Activated CD8-positive, alpha-beta T cell treated with anti-CD3 and anti-CD28 coated beads for 36 hours (primary cell): Measurements from ENCODE around the gene CORO2B. TPM values are rescaled to one million over a fixed set of nuclear protein-coding genes. Genes with fewer than 3 reads are reported as not detected.

Experiments
- ATAC-seq: fragments of 200-7000 bp; cut with Tn5 transposase; one replicate; pipeline ENCODE4 v1.10.0; 2021; ENCODE audit warnings: mild to moderate bottlenecking, moderate library complexity
- CTCF ChIA-PET: fragments of 350-600 bp; sonication (Branson Sonifier 250); formaldehyde crosslinking; loops from one replicate; lab custom pipeline; 2021; ENCODE audit warnings: antibody characterized with exemption; lab: Charles Lee
- POLR2A ChIA-PET: fragments of 350-600 bp; sonication (Branson Sonifier 250); formaldehyde crosslinking; loops from one replicate; lab custom pipeline; 2021; ENCODE audit warnings: antibody characterized with exemption; lab: Charles Lee
- DNase-seq: peaks from one replicate; pipeline ENCODE4 v3.0.0-alpha.2; 2020
- H3K27ac Mint-ChIP-seq: one replicate; pipeline ENCODE4 v1.8.0; 2021; ENCODE audit warnings: mild to moderate bottlenecking, mixed read lengths
- H3K27me3 Mint-ChIP-seq: one replicate; pipeline ENCODE4 v1.8.0; 2021; ENCODE audit warnings: mixed read lengths
- H3K36me3 Mint-ChIP-seq: one replicate; pipeline ENCODE4 v1.8.0; 2021; ENCODE audit warnings: low read depth, mixed read lengths
- H3K4me1 Mint-ChIP-seq: one replicate; pipeline ENCODE4 v1.8.0; 2021; ENCODE audit warnings: low read depth, mixed read lengths
- H3K4me3 Mint-ChIP-seq: one replicate; pipeline ENCODE4 v1.8.0; 2021; ENCODE audit warnings: mild to moderate bottlenecking, moderate library complexity, mixed read lengths
- H3K9me3 Mint-ChIP-seq: one replicate; pipeline ENCODE4 v1.8.0; 2021; ENCODE audit warnings: mixed read lengths
- CTCF ChIP-seq: fragments of 200-600 bp; IDR thresholded peaks from one replicate; pipeline ENCODE4 v1.8.0; 2022; ENCODE audit warnings: antibody characterized with exemption, mild to moderate bottlenecking
- intact Hi-C: fragments of 100-400 bp; cut with micrococcal nuclease; formaldehyde crosslinking; loops from one replicate; pipeline ENCODE4 v1.10.0; 2022
- total RNA-seq, 2 experiments: library from RNA; stranded (reverse); gene quantifications; one replicate each; pipeline ENCODE4 v1.2.3, GENCODE V29; 2021

Gene CORO2B
- total RNA-seq, 2 experiments from 2014 or later, result not detected

- intact Hi-C loops, result no loop called here
- POLR2A ChIA-PET, result no interaction called here
- no peak for DNase-seq
- Mint-ChIP-seq H3K9me3 (no peaks in the 10 kb centered on the region), H3K4me3 (no peak overlapping the region), H3K27me3 (peaks cover 3% of the 10 kb centered on the region), H3K27ac (no peak overlapping the region), H3K36me3 (no peaks in the 10 kb centered on the region), H3K4me1 (no peaks in the 10 kb centered on the region)
- no peak for ATAC-seq
- no peak for TF ChIP-seq CTCF
- CTCF ChIA-PET, result interaction anchor here (1.1 to 1.6 kb wide), 2 partner anchors 37 to 60 kb away, joined by 3 to 4 read pairs; no protein-coding TSS in a partner anchor
These were observed 35.7 kb downstream of the CORO2B start for GRCh38 chr15:68614286-68615035.

GRCh38 chr15:68615301-68615700 lies 36.5 kb downstream of the CORO2B start:
- DNase-seq, result no peak
- no peak overlapping the region for H3K4me3 Mint-ChIP-seq
- no peak overlapping the region for H3K27ac Mint-ChIP-seq
- ChIA-PET CTCF (interaction anchor here (0.8 to 1.1 kb wide), 2 partner anchors 20 to 61 kb away, joined by 3 to 4 read pairs; no protein-coding TSS in a partner anchor), POLR2A (no interaction called here)
- H3K36me3 Mint-ChIP-seq, result no peaks in the 10 kb centered on the region
- TF ChIP-seq CTCF, result no peak
- H3K4me1 Mint-ChIP-seq, result no peaks in the 10 kb centered on the region
- no peak for ATAC-seq
- no peaks in the 10 kb centered on the region for H3K9me3 Mint-ChIP-seq
- intact Hi-C loops, result no loop called here
- peaks cover 5% of the 10 kb centered on the region for H3K27me3 Mint-ChIP-seq

GRCh38 chr15:68615811-68616210 lies 37.0 kb downstream of the CORO2B start:
- ATAC-seq (no peak), DNase-seq (no peak)
- H3K4me1 Mint-ChIP-seq, result no peaks in the 10 kb centered on the region
- H3K9me3 Mint-ChIP-seq, result no peaks in the 10 kb centered on the region
- H3K36me3 Mint-ChIP-seq, result no peaks in the 10 kb centered on the region
- peaks cover 5% of the 10 kb centered on the region for H3K27me3 Mint-ChIP-seq
- ChIA-PET CTCF (interaction anchor here (0.8 kb wide), 1 partner anchor 19 kb away, joined by 4 read pairs; no protein-coding TSS in a partner anchor), POLR2A (no interaction called here)
- intact Hi-C loops, result no loop called here
- H3K4me3 Mint-ChIP-seq, result no peak overlapping the region
- H3K27ac Mint-ChIP-seq, result no peak overlapping the region
- TF ChIP-seq CTCF, result no peak

GRCh38 chr15:68616397-68616796 lies 37.6 kb downstream of the CORO2B start:
- Mint-ChIP-seq H3K27ac (no peak overlapping the region), H3K4me3 (no peak overlapping the region), H3K9me3 (no peaks in the 10 kb centered on the region), H3K36me3 (no peaks in the 10 kb centered on the region), H3K27me3 (peaks cover 5% of the 10 kb centered on the region), H3K4me1 (no peaks in the 10 kb centered on the region)
- DNase-seq (no peak), ATAC-seq (no peak)
- POLR2A ChIA-PET, result no interaction called here
- intact Hi-C loops, result no loop called here
- TF ChIP-seq CTCF, result no peak
- CTCF ChIA-PET, result interaction anchor here (0.8 kb wide), 1 partner anchor 19 kb away, joined by 4 read pairs; no protein-coding TSS in a partner anchor

- H3K4me3 Mint-ChIP-seq, result no peak overlapping the region
- no peaks in the 10 kb centered on the region for H3K4me1 Mint-ChIP-seq
- no peaks in the 10 kb centered on the region for H3K36me3 Mint-ChIP-seq
- intact Hi-C loops, result no loop called here
- TF ChIP-seq CTCF, result no peak
- ATAC-seq (no peak), DNase-seq (no peak)
- ChIA-PET POLR2A (no interaction called here), CTCF (no interaction called here)
- peaks cover 5% of the 10 kb centered on the region for H3K27me3 Mint-ChIP-seq
- no peak overlapping the region for H3K27ac Mint-ChIP-seq
- no peaks in the 10 kb centered on the region for H3K9me3 Mint-ChIP-seq
These were observed 38.2 kb downstream of the CORO2B start for GRCh38 chr15:68617001-68617400.
